ENCODE measurements around the gene SPTY2D1. TPM values are rescaled to one million over a fixed set of nuclear protein-coding genes. Genes with fewer than 3 reads are reported as not detected.
"Not testable (repeated sequence)": the region's sequence is repeated elsewhere in the genome, so short reads cannot be mapped to it uniquely, and the experiment has no call there.

The SPTY2D1 gene
- total RNA-seq, 1 experiment from 2014 or later, result 26.8 TPM

- DNase-seq (ENCODE audit: unreplicated experiment), result peak; percentile 23
- no peak overlapping the region for H3K4me3 Mint-ChIP-seq (ENCODE audit: unreplicated experiment)
- ChIA-PET POLR2A (interaction anchor here (0.5 to 1.9 kb wide), 18 partner anchors 8 to 1442 kb away, joined by 3 to 18 read pairs (median 3); partner anchors contain the start of genes SPTY2D1 and TSG101), CTCF (interaction anchor here (0.5 to 1.3 kb wide), 5 partner anchors 8 to 203 kb away, joined by 3 to 4 read pairs (median 4); no protein-coding TSS in a partner anchor)
- peaks cover 12% of the 10 kb centered on the region for H3K4me1 Mint-ChIP-seq (ENCODE audit: insufficient read depth, unreplicated experiment)
- no peak for TF ChIP-seq CTCF (IDR thresholded peaks at IDR 0.05; ENCODE audit: unreplicated experiment)
- intact Hi-C loops (cut with micrococcal nuclease), result no loop called here
- no TSS peak for BruUV-seq (replicated peaks)
- H3K9me3 Mint-ChIP-seq (ENCODE audit: unreplicated experiment), result no peaks in the 10 kb centered on the region
- H3K27me3 Mint-ChIP-seq (ENCODE audit: insufficient read depth, unreplicated experiment), result no peaks in the 10 kb centered on the region
- peak overlapping the region; percentile 23 for H3K27ac Mint-ChIP-seq (ENCODE audit: low read depth, unreplicated experiment)
- H3K36me3 Mint-ChIP-seq (ENCODE audit: insufficient read depth, unreplicated experiment), result peaks cover 19% of the 10 kb centered on the region
Observed at GRCh38 chr11:18594999-18595749, 39.0 kb downstream of the SPTY2D1 start.

- H3K4me1 Mint-ChIP-seq (ENCODE audit: insufficient read depth, unreplicated experiment), result peaks cover 12% of the 10 kb centered on the region
- POLR2A ChIA-PET, result interaction anchor here (0.5 to 1.9 kb wide), 5 partner anchors 15 to 1417 kb away, joined by 3 to 18 read pairs (median 4); partner anchors contain the start of gene SPTY2D1
- intact Hi-C loops (cut with micrococcal nuclease); H3K27ac Mint-ChIP-seq (ENCODE audit: low read depth, unreplicated experiment); DNase-seq (ENCODE audit: unreplicated experiment); BruUV-seq (replicated peaks); H3K9me3 Mint-ChIP-seq (ENCODE audit: unreplicated experiment); H3K27me3 Mint-ChIP-seq (ENCODE audit: insufficient read depth, unreplicated experiment); H3K4me3 Mint-ChIP-seq (ENCODE audit: unreplicated experiment): not testable (repeated sequence)
- CTCF ChIA-PET, result interaction anchor here (1.0 kb wide), 2 partner anchors 9 to 54 kb away, joined by 3 read pairs; no protein-coding TSS in a partner anchor
- H3K36me3 Mint-ChIP-seq (ENCODE audit: insufficient read depth, unreplicated experiment), result peaks cover 19% of the 10 kb centered on the region
Observed at GRCh38 chr11:18594088-18594487, 40.1 kb downstream of the SPTY2D1 start.

- ChIA-PET CTCF (interaction anchor here (1.0 to 3.6 kb wide), 4 partner anchors 42 to 168 kb away, joined by 3 to 15 read pairs (median 4); no protein-coding TSS in a partner anchor), POLR2A (interaction anchor here (0.5 to 5.7 kb wide), 5 partner anchors 42 to 1256 kb away, joined by 3 to 64 read pairs (median 5); partner anchors contain the start of genes SPTY2D1 and TSG101)
- DNase-seq (ENCODE audit: unreplicated experiment), result no peak
- H3K4me3 Mint-ChIP-seq (ENCODE audit: unreplicated experiment), result no peak overlapping the region
- intact Hi-C loops (cut with micrococcal nuclease), result no loop called here
- no peak for TF ChIP-seq CTCF (IDR thresholded peaks at IDR 0.05; ENCODE audit: unreplicated experiment)
- H3K9me3 Mint-ChIP-seq (ENCODE audit: unreplicated experiment), result no peaks in the 10 kb centered on the region
- no TSS peak for BruUV-seq (replicated peaks)
- peaks cover 10% of the 10 kb centered on the region for H3K4me1 Mint-ChIP-seq (ENCODE audit: insufficient read depth, unreplicated experiment)
- H3K36me3 Mint-ChIP-seq (ENCODE audit: insufficient read depth, unreplicated experiment), result peaks cover 4% of the 10 kb centered on the region
- peak overlapping the region; percentile 46 for H3K27ac Mint-ChIP-seq (ENCODE audit: low read depth, unreplicated experiment)
- no peaks in the 10 kb centered on the region for H3K27me3 Mint-ChIP-seq (ENCODE audit: insufficient read depth, unreplicated experiment)
Observed at GRCh38 chr11:18590571-18590970, 43.6 kb downstream of the SPTY2D1 start.

DNA sequence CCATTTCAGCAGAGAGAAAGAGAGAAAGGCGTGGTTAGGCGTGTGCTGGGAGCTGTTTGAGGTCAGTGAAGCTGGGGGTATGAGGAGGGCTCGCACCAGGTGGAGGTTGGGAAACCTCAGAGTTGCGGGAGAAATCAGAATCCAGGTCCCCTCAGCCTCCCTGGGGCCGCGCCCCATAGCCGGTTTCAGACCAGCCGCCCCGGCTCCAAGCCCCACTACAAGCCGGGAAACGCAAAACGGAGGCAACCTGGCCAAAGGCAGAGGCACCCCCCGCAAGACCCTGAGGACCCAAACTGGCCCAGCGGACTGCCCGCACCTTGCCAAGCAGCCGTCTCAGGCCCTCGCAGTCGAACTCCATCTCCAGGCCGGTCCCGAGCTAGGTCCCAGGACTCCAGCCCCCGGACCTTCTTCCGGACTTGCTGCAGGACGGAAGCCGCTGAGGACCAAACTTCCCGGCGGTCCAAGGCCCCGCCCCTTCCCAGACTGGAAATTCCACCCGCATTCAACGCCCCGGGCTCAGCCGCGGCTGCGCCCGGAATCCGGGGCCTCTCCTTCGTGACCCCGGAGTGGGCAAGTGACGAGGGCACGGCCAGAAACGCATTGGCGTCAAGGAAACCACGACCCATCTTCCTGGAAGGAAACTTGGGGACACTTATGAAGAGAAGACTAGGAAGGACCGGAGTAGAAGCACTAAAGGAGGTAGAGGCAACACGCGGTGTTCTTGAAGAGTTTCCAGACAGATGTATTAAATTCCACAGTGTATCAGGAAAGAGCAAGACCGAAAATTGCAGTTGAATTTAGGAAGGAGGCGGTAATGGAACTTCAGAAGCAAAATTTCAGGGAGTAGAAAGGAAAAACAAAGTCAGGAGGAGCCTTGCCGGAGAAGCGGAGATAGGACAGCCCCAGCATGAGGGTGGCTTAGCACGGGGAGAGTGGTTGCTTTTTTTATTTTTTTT is 45.6 kb downstream of the SPTY2D1 start, which contains the start of gene UEVLD:
Gene UEVLD, minus strand, starts transcription at position 438 of the 956 bp plus-strand sequence. Its CDS starts 80 bp downstream, at position 358.
- intact Hi-C loops (cut with micrococcal nuclease), result loop anchor here (1.0 to 2.0 kb wide), 2 partner anchors 46 to 62 kb away; partner anchors contain the start of genes SPTY2D1 and TSG101
- Mint-ChIP-seq H3K4me1 (ENCODE audit: insufficient read depth, unreplicated experiment) (no peaks in the 10 kb centered on the region), H3K27me3 (ENCODE audit: insufficient read depth, unreplicated experiment) (no peaks in the 10 kb centered on the region), H3K27ac (ENCODE audit: low read depth, unreplicated experiment) (no peak within 1 kb of the TSS), H3K9me3 (ENCODE audit: unreplicated experiment) (no peaks in the 10 kb centered on the region), H3K4me3 (ENCODE audit: unreplicated experiment) (no peak within 1 kb of the TSS), H3K36me3 (ENCODE audit: insufficient read depth, unreplicated experiment) (no peaks in the 10 kb centered on the region)
- POLR2A ChIA-PET, result interaction anchor here (0.6 to 5.7 kb wide), 21 partner anchors 10 to 227 kb away, joined by 3 to 64 read pairs (median 5); partner anchors contain the start of genes SPTY2D1, TMEM86A and TSG101
- DNase-seq (ENCODE audit: unreplicated experiment), result peak; percentile 87
- BruUV-seq (replicated peaks), result no TSS peak
- CTCF ChIA-PET, result interaction anchor here (0.5 to 3.6 kb wide), 7 partner anchors 10 to 489 kb away, joined by 3 to 15 read pairs (median 3); partner anchors contain the start of gene SAAL1
- TF ChIP-seq CTCF (IDR thresholded peaks at IDR 0.05; ENCODE audit: unreplicated experiment), result no peak

Measured in MCF 10A (cell line).